Lower lobe of right lung (tissue), 2 donors: ENCODE measurements around the gene SOX6. TPM values are rescaled to one million over a fixed set of nuclear protein-coding genes. Genes with fewer than 3 reads are reported as not detected.
"Not testable (repeated sequence)": the region's sequence is repeated elsewhere in the genome, so short reads cannot be mapped to it uniquely, and the experiment has no call there.

Experiments used
- ATAC-seq, 2 donors: fragments of 200-7000 bp; cut with Tn5 transposase; one replicate each; pipeline ENCODE4 v1.9.1; 2020 to 2022; ENCODE audit warnings: mild to moderate bottlenecking in 2 of 2, moderate library complexity in 2 of 2
- DNase-seq: peaks from one replicate; pipeline ENCODE4 v3.0.0-alpha.2; 2020
- H3K27ac ChIP-seq: fragments of 200-600 bp; one replicate; pipeline ENCODE4 v1.8.0; 2022
- H3K27me3 ChIP-seq: fragments of 200-600 bp; one replicate; pipeline ENCODE4 v1.8.0; 2022; ENCODE audit warnings: low read depth
- H3K36me3 ChIP-seq: fragments of 200-600 bp; one replicate; pipeline ENCODE4 v1.8.0; 2022; ENCODE audit warnings: mild to moderate bottlenecking
- H3K4me1 ChIP-seq: fragments of 200-600 bp; one replicate; pipeline ENCODE4 v1.8.0; 2022
- H3K4me3 ChIP-seq: fragments of 200-600 bp; one replicate; pipeline ENCODE4 v1.8.0; 2022; ENCODE audit warnings: mild to moderate bottlenecking
- H3K9me3 ChIP-seq: fragments of 200-600 bp; one replicate; pipeline ENCODE4 v1.8.0; 2022
- CTCF ChIP-seq: fragments of 200-600 bp; IDR thresholded peaks from one replicate; pipeline ENCODE4 v1.8.0; 2022; ENCODE audit warnings: antibody characterized with exemption, mild to moderate bottlenecking
- intact Hi-C: fragments of 100-400 bp; cut with DNase I; formaldehyde crosslinking; loops from one replicate; pipeline ENCODE4 v1.11.0; 2022
- total RNA-seq: library from RNA; stranded (reverse); fragmentation: NEBNext Ultra II Directional; extraction: Animal tissue kit (Norgen Biotek cat#: 25700); gene quantifications from one replicate; pipeline ENCODE4 v1.2.1, GENCODE V29; 2021
- donor health status: DM: no; HTN: yes; CAD: no; lungs with severe emphysema.

The SOX6 gene
- total RNA-seq, 1 donor from 2014 or later = 4.8 TPM

- H3K9me3 ChIP-seq = no peaks in the 10 kb centered on the region
- no peak overlapping the region for H3K27ac ChIP-seq
- no peak for TF ChIP-seq CTCF
- no peak for DNase-seq
- H3K4me1 ChIP-seq = no peaks in the 10 kb centered on the region
- no peak for ATAC-seq
- no peak overlapping the region for H3K4me3 ChIP-seq
- H3K27me3 ChIP-seq = no peaks in the 10 kb centered on the region
- intact Hi-C loops = no loop called here
- no peaks in the 10 kb centered on the region for H3K36me3 ChIP-seq
Observed at GRCh38 chr11:15927196-15927863, 429.0 kb downstream of the SOX6 start.

GRCh38 chr11:15926071-15926470, 430.3 kb downstream of the SOX6 start:
- no peaks in the 10 kb centered on the region for H3K9me3 ChIP-seq
- intact Hi-C loops = no loop called here
- no peaks in the 10 kb centered on the region for H3K27me3 ChIP-seq
- TF ChIP-seq CTCF = no peak
- H3K27ac ChIP-seq = no peak overlapping the region
- DNase-seq (no peak), ATAC-seq (no peak)
- H3K36me3 ChIP-seq = no peaks in the 10 kb centered on the region
- no peaks in the 10 kb centered on the region for H3K4me1 ChIP-seq
- no peak overlapping the region for H3K4me3 ChIP-seq

GRCh38 chr11:15923183-15923582, 433.2 kb downstream of the SOX6 start:
- DNase-seq (no peak), ATAC-seq (no peak)
- Histone ChIP-seq H3K27me3 (no peaks in the 10 kb centered on the region), H3K36me3 (no peaks in the 10 kb centered on the region), H3K27ac (no peak overlapping the region), H3K9me3 (no peaks in the 10 kb centered on the region), H3K4me3 (no peak overlapping the region), H3K4me1 (no peaks in the 10 kb centered on the region)
- TF ChIP-seq CTCF = no peak
- intact Hi-C loops = no loop called here

GRCh38 chr11:15922745-15923144, 433.6 kb downstream of the SOX6 start:
- H3K27ac ChIP-seq, H3K27me3 ChIP-seq, intact Hi-C loops, H3K4me1 ChIP-seq, H3K4me3 ChIP-seq, H3K9me3 ChIP-seq, H3K36me3 ChIP-seq, ATAC-seq, DNase-seq: not testable (repeated sequence)

GRCh38 chr11:15920856-15921629, 435.3 kb downstream of the SOX6 start:
- H3K27ac ChIP-seq = no peak overlapping the region
- H3K9me3 ChIP-seq = no peaks in the 10 kb centered on the region
- no peak for TF ChIP-seq CTCF
- H3K4me3 ChIP-seq = no peak overlapping the region
- intact Hi-C loops = no loop called here
- DNase-seq (no peak), ATAC-seq (peak; percentile 75 to 78)
- H3K27me3 ChIP-seq = no peaks in the 10 kb centered on the region
- H3K36me3 ChIP-seq = no peaks in the 10 kb centered on the region
- no peaks in the 10 kb centered on the region for H3K4me1 ChIP-seq

- no peak for DNase-seq
- intact Hi-C loops = no loop called here
- H3K4me3 ChIP-seq = no peak overlapping the region
- no peaks in the 10 kb centered on the region for H3K9me3 ChIP-seq
- H3K4me1 ChIP-seq = no peaks in the 10 kb centered on the region
- H3K36me3 ChIP-seq = no peaks in the 10 kb centered on the region
- H3K27ac ChIP-seq = no peak overlapping the region
- no peak for ATAC-seq
- H3K27me3 ChIP-seq = no peaks in the 10 kb centered on the region
- TF ChIP-seq CTCF = no peak
Observed at GRCh38 chr11:15918674-15919073, 437.7 kb downstream of the SOX6 start.
